HEK293 (cell line): ENCODE results near the gene PPM1N.
A peak's percentile ranks its signal among the peaks of the same experiment; 100 is the strongest.

Source experiments
- CTCF ChIP-seq: fragments of 450-650 bp; formaldehyde crosslinking; IDR thresholded peaks from 2 replicates; pipeline ENCODE4 v1.5.1; 2016; ENCODE audit warnings: missing biosample characterization, missing genetic modification characterization
- FEZF1 ChIP-seq: fragments of 450-650 bp; formaldehyde crosslinking; IDR thresholded peaks from 2 replicates; pipeline ENCODE4 v1.5.1; 2016; ENCODE audit warnings: missing biosample characterization, missing genetic modification characterization
- KLF8 ChIP-seq: fragments of 450-650 bp; formaldehyde crosslinking; IDR thresholded peaks from 2 replicates; pipeline ENCODE4 v1.5.1; 2016; ENCODE audit warnings: missing biosample characterization, missing genetic modification characterization
- PATZ1 ChIP-seq: fragments of 450-650 bp; formaldehyde crosslinking; IDR thresholded peaks from 2 replicates; pipeline ENCODE4 v1.5.1; 2016; ENCODE audit warnings: missing biosample characterization, missing genetic modification characterization
- SALL2 ChIP-seq: fragments of 450-650 bp; formaldehyde crosslinking; IDR thresholded peaks from 2 replicates; pipeline ENCODE4 v1.5.0; 2017; ENCODE audit warnings: missing biosample characterization, mild to moderate bottlenecking, missing genetic modification characterization, borderline replicate concordance
- TRIM28 ChIP-seq: IDR thresholded peaks from 2 replicates; pipeline ENCODE4 v1.6.1; 2011; ENCODE audit warnings: low read length, control low read depth, borderline replicate concordance
- TSHZ1 ChIP-seq: fragments of 450-650 bp; formaldehyde crosslinking; IDR thresholded peaks from 2 replicates; pipeline ENCODE4 v1.5.1; 2016; ENCODE audit warnings: missing biosample characterization, missing genetic modification characterization, borderline replicate concordance
- YY1 ChIP-seq: fragments of 450-650 bp; formaldehyde crosslinking; IDR thresholded peaks from 2 replicates; pipeline ENCODE4 v1.5.1; 2018; ENCODE audit warnings: missing biosample characterization, missing genetic modification characterization
- ZBTB26 ChIP-seq: fragments of 450-650 bp; formaldehyde crosslinking; optimal IDR thresholded peaks from 2 replicates; pipeline ENCODE3; 2016; ENCODE audit warnings: missing biosample characterization, mild to moderate bottlenecking, missing genetic modification characterization
- ZBTB7A ChIP-seq: fragments of 450-650 bp; formaldehyde crosslinking; IDR thresholded peaks from 2 replicates; pipeline ENCODE4 v1.5.1; 2016; ENCODE audit warnings: low read depth, missing biosample characterization, missing genetic modification characterization
- ZEB2 ChIP-seq: fragments of 450-650 bp; formaldehyde crosslinking; IDR thresholded peaks from 2 replicates; pipeline ENCODE4 v1.5.1; 2016; ENCODE audit warnings: missing biosample characterization, missing genetic modification characterization
- ZNF121 ChIP-seq: fragments of 450-650 bp; formaldehyde crosslinking; IDR thresholded peaks from 2 replicates; pipeline ENCODE4 v1.5.1; 2016; ENCODE audit warnings: missing biosample characterization, missing genetic modification characterization
- ZNF140 ChIP-seq: fragments of 450-650 bp; formaldehyde crosslinking; IDR thresholded peaks from 2 replicates; pipeline ENCODE4 v1.5.1; 2016; ENCODE audit warnings: missing biosample characterization, missing genetic modification characterization
- ZNF157 ChIP-seq: fragments of 450-650 bp; formaldehyde crosslinking; IDR thresholded peaks from 2 replicates; pipeline ENCODE4 v1.5.1; 2016; ENCODE audit warnings: missing biosample characterization, missing genetic modification characterization
- ZNF16 ChIP-seq: fragments of 450-650 bp; formaldehyde crosslinking; IDR thresholded peaks from 2 replicates; pipeline ENCODE4 v1.5.1; 2016; ENCODE audit warnings: low read depth, missing biosample characterization, missing genetic modification characterization
- ZNF174 ChIP-seq: fragments of 450-650 bp; formaldehyde crosslinking; IDR thresholded peaks from 2 replicates; pipeline ENCODE4 v1.5.0; 2017; ENCODE audit warnings: missing biosample characterization, mild to moderate bottlenecking, missing genetic modification characterization
- ZNF175 ChIP-seq: fragments of 450-650 bp; formaldehyde crosslinking; IDR thresholded peaks from 2 replicates; pipeline ENCODE4 v1.5.1; 2016; ENCODE audit warnings: missing biosample characterization, missing genetic modification characterization
- ZNF26 ChIP-seq: fragments of 450-650 bp; formaldehyde crosslinking; IDR thresholded peaks from 2 replicates; pipeline ENCODE4 v1.5.1; 2016; ENCODE audit warnings: missing biosample characterization, missing genetic modification characterization
- ZNF335 ChIP-seq: fragments of 450-650 bp; formaldehyde crosslinking; conservative IDR thresholded peaks from 2 replicates; pipeline ENCODE4 v1.5.1; 2016; ENCODE audit warnings: missing biosample characterization, missing genetic modification characterization
- ZNF416 ChIP-seq: fragments of 450-650 bp; formaldehyde crosslinking; IDR thresholded peaks from 2 replicates; pipeline ENCODE4 v1.5.1; 2016; ENCODE audit warnings: missing biosample characterization, missing genetic modification characterization
- ZNF426 ChIP-seq: fragments of 450-650 bp; formaldehyde crosslinking; IDR thresholded peaks from 2 replicates; pipeline ENCODE4 v1.5.1; 2017; ENCODE audit warnings: missing biosample characterization, missing genetic modification characterization, mild to moderate bottlenecking, inconsistent platforms, moderate library complexity
- ZNF449 ChIP-seq: fragments of 450-650 bp; formaldehyde crosslinking; IDR thresholded peaks from 2 replicates; pipeline ENCODE4 v1.5.1; 2017; ENCODE audit warnings: missing biosample characterization, mild to moderate bottlenecking, missing genetic modification characterization, moderate library complexity
- ZNF530 ChIP-seq: fragments of 450-650 bp; formaldehyde crosslinking; IDR thresholded peaks from 2 replicates; pipeline ENCODE4 v1.5.1; 2016; ENCODE audit warnings: low read depth, missing biosample characterization, missing genetic modification characterization
- ZNF544 ChIP-seq: fragments of 450-650 bp; formaldehyde crosslinking; IDR thresholded peaks from 2 replicates; pipeline ENCODE4 v1.5.0; 2017; ENCODE audit warnings: missing biosample characterization, missing genetic modification characterization
- ZNF549 ChIP-seq: fragments of 450-650 bp; IDR thresholded peaks from 2 replicates; pipeline ENCODE4 v1.5.1; 2018; ENCODE audit warnings: missing biosample characterization, missing genetic modification characterization, mild to moderate bottlenecking, inconsistent platforms, moderate library complexity
- ZNF571 ChIP-seq: fragments of 450-650 bp; formaldehyde crosslinking; IDR thresholded peaks from 2 replicates; pipeline ENCODE4 v1.5.0; 2017; ENCODE audit warnings: missing biosample characterization, missing genetic modification characterization
- ZNF664 ChIP-seq: fragments of 450-650 bp; formaldehyde crosslinking; IDR thresholded peaks from 2 replicates; pipeline ENCODE4 v1.5.1; 2016; ENCODE audit warnings: missing biosample characterization, missing genetic modification characterization
- ZNF768 ChIP-seq: fragments of 450-650 bp; formaldehyde crosslinking; IDR thresholded peaks from 2 replicates; pipeline ENCODE4 v1.5.1; 2018; ENCODE audit warnings: missing biosample characterization, mild to moderate bottlenecking, missing genetic modification characterization
- ZXDB ChIP-seq: fragments of 450-650 bp; formaldehyde crosslinking; IDR thresholded peaks from 2 replicates; pipeline ENCODE4 v1.5.1; 2016; ENCODE audit warnings: missing biosample characterization, missing genetic modification characterization

The PPM1N gene

GRCh38 chr19:45478454-45479238, 19.6 kb upstream of the PPM1N start (continued):
- TF ChIP-seq ZNF157 (no peak), ZXDB (tag by site-specific recombination) (peak; percentile 80), TSHZ1 (no peak), ZNF335 (tag by site-specific recombination) (peak; percentile 85), ZNF416 (tag by site-specific recombination) (no peak), ZNF449 (tag by site-specific recombination) (peak; percentile 67; the same call in 1 of the 2 replicates), ZNF549 (tag by site-specific recombination) (no peak), ZNF530 (tag by site-specific recombination) (no peak), ZNF544 (no peak), ZNF26 (tag by site-specific recombination) (no peak), ZNF426 (tag by site-specific recombination) (no peak), ZNF768 (tag by site-specific recombination) (no peak), PATZ1 (tag by site-specific recombination) (peak; percentile 45; the same call in 1 of the 2 replicates), ZEB2 (tag by site-specific recombination) (peak; percentile 86), ZNF664 (peak; percentile 100), ZNF175 (no peak), FEZF1 (no peak), TRIM28 (peak; percentile 78; the same call in 1 of the 2 replicates), CTCF (tag by site-specific recombination) (peak; percentile 95), ZNF174 (tag by site-specific recombination) (no peak), ZNF140 (tag by site-specific recombination) (no peak), ZBTB7A (no peak; the same call in 1 of the 2 replicates), KLF8 (tag by site-specific recombination) (peak; percentile 66), YY1 (no peak), ZNF16 (tag by site-specific recombination) (no peak), ZBTB26 (tag by site-specific recombination) (peak; percentile 20), ZNF121 (tag by site-specific recombination) (no peak), SALL2 (tag by site-specific recombination) (no peak), ZNF571 (tag by site-specific recombination) (no peak)
